ES-I3 (cell line): ENCODE results near the gene RPS4Y1.
"Not testable (repeated sequence)": the region's sequence is repeated elsewhere in the genome, so short reads cannot be mapped to it uniquely, and the experiment has no call there.

Experiments used
- H3K36me3 ChIP-seq: 2 replicates; pipeline ENCODE4 v1.6.1; 2013; ENCODE audit warnings: mild to moderate bottlenecking, low read length, control low read depth, moderate library complexity; ENCODE audit not compliant: insufficient read depth
- H3K4me1 ChIP-seq: 2 replicates; pipeline ENCODE4 v1.6.1; 2013; ENCODE audit warnings: mild to moderate bottlenecking, control low read depth, low read length; ENCODE audit not compliant: insufficient read depth
- H3K9ac ChIP-seq: 2 replicates; pipeline ENCODE4 v1.6.1; 2013; ENCODE audit warnings: low read depth, mild to moderate bottlenecking, low read length, moderate library complexity
- H3K9me3 ChIP-seq: 2 replicates; pipeline ENCODE4 v1.6.1; 2013; ENCODE audit warnings: mild to moderate bottlenecking, low read length, moderate library complexity; ENCODE audit not compliant: control insufficient read depth, insufficient read depth

RPS4Y1 gene

GRCh38 chrY:2841471-2841893 is at the start of gene RPS4Y1:
TSS of gene RPS4Y1 (plus strand) at chrY:2841602. CDS start at chrY:2841625, 23 bp downstream.
- no peak within 1 kb of the TSS for H3K9ac ChIP-seq

GRCh38 chrY:2796977-2797523 is 44.4 kb upstream of the RPS4Y1 start:
- Histone ChIP-seq H3K36me3 (no peaks in the 10 kb centered on the region), H3K9me3 (no peaks in the 10 kb centered on the region), H3K9ac (no peak overlapping the region), H3K4me1 (no peaks in the 10 kb centered on the region)

More at GRCh38 chrY:2841471-2841893, at the start of gene RPS4Y1:
- Histone ChIP-seq H3K9me3 (no peaks in the 10 kb centered on the region), H3K36me3 (no peaks in the 10 kb centered on the region), H3K4me1 (no peaks in the 10 kb centered on the region)

- Histone ChIP-seq H3K9me3 (no peaks in the 10 kb centered on the region), H3K9ac (no peak overlapping the region), H3K36me3 (no peaks in the 10 kb centered on the region), H3K4me1 (no peaks in the 10 kb centered on the region)
Observed at GRCh38 chrY:2797991-2798390, 43.4 kb upstream of the RPS4Y1 start.

- Histone ChIP-seq H3K9me3 (no peaks in the 10 kb centered on the region), H3K4me1 (no peaks in the 10 kb centered on the region), H3K9ac (no peak overlapping the region), H3K36me3 (no peaks in the 10 kb centered on the region)
Observed at GRCh38 chrY:2800246-2800645, 41.2 kb upstream of the RPS4Y1 start.

GRCh38 chrY:2817146-2817896 is 24.1 kb upstream of the RPS4Y1 start:
- H3K9me3 ChIP-seq, H3K9ac ChIP-seq, H3K36me3 ChIP-seq, H3K4me1 ChIP-seq: not testable (repeated sequence)

DNA sequence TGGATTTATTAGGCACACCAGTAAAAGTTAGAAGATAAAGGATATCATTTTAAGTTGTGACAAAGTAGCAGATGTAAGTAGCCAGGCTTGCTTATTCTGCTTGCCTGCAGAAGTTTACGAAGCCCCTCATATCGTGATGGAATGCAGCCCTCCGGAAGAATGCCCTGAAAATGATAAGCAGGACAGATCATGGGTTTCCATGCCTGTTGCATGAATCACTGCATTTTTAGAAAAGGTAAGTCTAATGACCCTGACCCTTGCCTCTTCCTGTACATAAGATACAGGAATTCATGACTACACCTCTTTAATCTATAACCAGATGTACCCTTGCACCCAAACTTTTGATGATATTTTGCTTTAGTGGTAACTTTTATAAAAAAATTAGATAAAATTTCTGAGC is 16.9 kb upstream of the RPS4Y1 start:
- Histone ChIP-seq H3K9ac (no peak overlapping the region), H3K36me3 (no peaks in the 10 kb centered on the region), H3K9me3 (no peaks in the 10 kb centered on the region), H3K4me1 (no peaks in the 10 kb centered on the region)

- Histone ChIP-seq H3K9me3 (no peaks in the 10 kb centered on the region), H3K4me1 (no peaks in the 10 kb centered on the region), H3K9ac (no peak overlapping the region), H3K36me3 (no peaks in the 10 kb centered on the region)
Observed at GRCh38 chrY:2828497-2828896, 12.9 kb upstream of the RPS4Y1 start.

DNA sequence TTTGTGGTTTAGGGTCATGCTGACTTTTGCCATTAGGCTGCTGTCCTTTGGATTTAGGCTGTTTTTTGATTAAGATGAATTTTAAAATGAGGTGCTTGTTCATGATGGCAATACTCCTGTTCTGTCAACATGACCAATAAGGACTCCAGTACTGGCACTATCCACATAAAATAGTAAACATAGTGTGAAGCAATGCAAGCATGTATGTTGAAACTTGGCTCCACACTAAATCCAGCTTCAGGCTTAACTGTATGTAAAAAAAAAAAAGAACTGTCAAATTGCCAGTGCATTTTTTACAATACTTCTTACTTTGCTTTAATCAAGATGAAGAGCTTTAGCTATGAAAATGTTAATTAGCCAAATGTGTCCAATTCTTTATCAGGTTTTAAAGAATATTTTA is 6.2 kb upstream of the RPS4Y1 start:
- Histone ChIP-seq H3K9me3 (no peaks in the 10 kb centered on the region), H3K36me3 (no peaks in the 10 kb centered on the region), H3K9ac (no peak overlapping the region), H3K4me1 (no peaks in the 10 kb centered on the region)

- no peaks in the 10 kb centered on the region for H3K9me3 ChIP-seq
Observed at GRCh38 chrY:2837078-2837477, 4.3 kb upstream of the RPS4Y1 start.

GRCh38 chrY:2837932-2838331 is 3.5 kb upstream of the RPS4Y1 start:
- H3K4me1 ChIP-seq = no peaks in the 10 kb centered on the region
- H3K9ac ChIP-seq = no peak overlapping the region
- no peaks in the 10 kb centered on the region for H3K36me3 ChIP-seq
- H3K9me3 ChIP-seq = no peaks in the 10 kb centered on the region

More at GRCh38 chrY:2837078-2837477, 4.3 kb upstream of the RPS4Y1 start:
- Histone ChIP-seq H3K9ac (no peak overlapping the region), H3K36me3 (no peaks in the 10 kb centered on the region), H3K4me1 (no peaks in the 10 kb centered on the region)

DNA sequence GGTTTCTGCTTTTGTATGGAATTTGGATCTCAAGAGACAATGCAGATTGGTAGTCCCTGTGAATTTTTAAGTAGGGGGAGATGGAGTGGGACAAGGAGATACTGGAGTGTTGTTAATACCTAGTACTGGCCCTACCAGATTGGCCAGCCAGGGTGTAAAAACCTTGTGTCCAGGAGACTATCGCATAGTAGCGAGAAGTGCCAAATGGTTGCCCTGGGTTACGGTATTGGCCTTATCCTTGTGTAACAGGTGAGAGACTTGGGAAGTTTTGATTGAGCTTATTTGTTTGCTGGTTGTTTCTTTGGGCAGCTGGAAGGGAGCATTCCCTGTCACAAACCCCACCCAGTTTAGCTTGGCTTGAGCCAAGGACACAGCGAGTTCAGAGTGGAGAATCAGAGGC is 5.4 kb downstream of the RPS4Y1 start:
- Histone ChIP-seq H3K36me3 (no peaks in the 10 kb centered on the region), H3K9ac (no peak overlapping the region), H3K4me1 (no peaks in the 10 kb centered on the region), H3K9me3 (no peaks in the 10 kb centered on the region)

DNA sequence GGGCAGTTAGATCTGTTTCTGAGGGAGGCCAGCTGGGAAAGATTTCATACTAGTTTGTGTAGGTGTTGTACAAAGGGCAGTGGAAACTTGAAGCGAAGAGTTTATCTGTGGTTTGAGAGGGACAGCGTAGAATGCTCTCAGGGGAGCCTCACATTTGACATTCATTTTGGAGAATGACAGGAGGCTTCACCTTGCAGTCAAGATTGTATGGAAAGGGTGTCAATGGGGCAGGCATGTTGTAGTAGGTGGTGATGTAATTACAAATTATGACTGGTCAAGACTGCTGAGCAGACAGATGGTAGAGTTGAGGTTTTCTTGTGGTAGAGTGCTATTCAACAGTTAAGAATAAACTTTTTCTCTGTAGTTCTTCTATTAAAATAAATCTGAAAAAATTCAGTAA is 7.0 kb downstream of the RPS4Y1 start:
- Histone ChIP-seq H3K9ac (no peak overlapping the region), H3K36me3 (no peaks in the 10 kb centered on the region), H3K9me3 (no peaks in the 10 kb centered on the region), H3K4me1 (no peaks in the 10 kb centered on the region)

DNA sequence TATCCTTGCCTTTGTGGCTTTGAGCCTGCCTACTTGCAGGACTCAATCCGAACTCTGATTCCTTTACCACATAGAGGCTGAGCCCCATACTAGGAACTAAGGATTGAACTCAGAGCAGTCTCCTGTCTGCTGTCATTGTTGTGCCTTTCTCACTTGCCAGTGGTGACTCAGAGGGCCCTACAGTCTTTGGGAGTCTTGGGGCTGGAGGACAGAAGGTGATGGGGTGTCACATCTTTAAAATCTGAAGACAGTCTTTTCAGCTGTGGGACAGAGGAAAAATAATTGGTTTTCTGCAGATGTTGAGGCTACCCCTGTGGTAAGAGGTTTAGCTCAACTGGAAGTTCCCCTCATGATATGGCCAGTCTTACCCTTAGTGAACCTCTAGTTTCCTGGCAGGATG is 8.0 kb downstream of the RPS4Y1 start:
- Histone ChIP-seq H3K36me3 (no peaks in the 10 kb centered on the region), H3K9ac (no peak overlapping the region), H3K9me3 (no peaks in the 10 kb centered on the region), H3K4me1 (no peaks in the 10 kb centered on the region)

GRCh38 chrY:2854145-2854774 is 12.9 kb downstream of the RPS4Y1 start:
- no peaks in the 10 kb centered on the region for H3K4me1 ChIP-seq
- no peaks in the 10 kb centered on the region for H3K36me3 ChIP-seq
- no peaks in the 10 kb centered on the region for H3K9me3 ChIP-seq
- H3K9ac ChIP-seq = no peak overlapping the region

DNA sequence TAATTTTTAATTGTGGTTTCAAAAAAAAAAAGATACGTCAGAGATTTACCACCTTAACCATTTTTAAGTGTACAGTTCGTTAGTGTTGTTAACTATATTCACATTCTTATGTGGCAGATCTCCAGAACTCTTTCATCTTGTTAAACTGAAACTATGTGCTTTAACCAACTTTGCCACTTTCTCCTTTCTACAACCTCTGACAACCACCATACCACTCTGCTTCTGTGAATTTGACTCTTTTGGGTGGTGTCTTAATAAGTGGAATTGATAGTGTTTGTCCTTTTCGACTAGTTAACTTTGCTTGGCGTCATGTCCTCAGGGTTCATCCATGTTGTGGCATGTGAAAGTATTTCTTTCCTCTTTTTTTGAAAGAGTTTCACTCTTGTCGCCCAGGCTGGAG is 15.7 kb downstream of the RPS4Y1 start:
- Histone ChIP-seq H3K9me3 (no peaks in the 10 kb centered on the region), H3K9ac (no peak overlapping the region), H3K4me1 (no peaks in the 10 kb centered on the region), H3K36me3 (no peaks in the 10 kb centered on the region)
